Measurements from ENCODE around the gene MAJIN. TPM values are rescaled to one million over a fixed set of nuclear protein-coding genes. Genes with fewer than 3 reads are reported as not detected.

Gene MAJIN
- total and polyA plus RNA-seq, 10 of the 15 experiments (the other 5 are each of a cell fraction or from before 2014, with no cell fraction given), result 0.10 TPM; not detected in 9

DNA sequence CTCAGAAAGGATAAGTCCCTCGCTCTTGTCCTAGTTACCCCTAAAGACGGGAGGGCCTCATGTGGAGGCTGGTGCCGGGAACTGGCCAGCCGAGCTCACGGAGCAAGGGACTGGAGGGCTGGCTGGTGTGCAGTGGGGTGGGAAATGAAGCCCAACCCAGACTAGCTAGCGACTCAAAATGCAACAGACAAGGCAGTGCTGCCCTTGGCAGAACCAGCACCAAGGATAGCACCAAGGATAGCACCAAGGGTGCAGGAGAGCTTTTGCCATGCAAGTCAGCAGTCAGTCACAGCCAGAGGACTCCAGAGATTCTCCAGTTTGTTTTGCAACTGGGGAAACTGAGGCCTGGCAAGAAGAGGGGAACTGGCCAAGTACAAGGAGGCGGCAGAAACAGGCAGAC, 31.4 kb upstream of the MAJIN start:
- CTCF ChIA-PET, result interaction anchor here (0.6 to 5.0 kb wide), 3 partner anchors 10 to 172 kb away, joined by 3 to 25 read pairs (median 4); partner anchors contain the start of gene ARL2
- peak; percentile 27; the same call in 1 of the 3 replicates for ATAC-seq
- no peaks in the 10 kb centered on the region for H3K27me3 ChIP-seq (replicated peaks in 1 of 2; ENCODE audit: control insufficient read depth in 2 of 2, insufficient read depth in 2 of 2, low read length in 1 of 2)
- 65% methylated on average over 7 of the region's 7 CpGs for WGBS (ENCODE audit: insufficient coverage, insufficient replicate concordance, low lambda C conversion rate, missing lambda C conversion rate)
- H3K36me3 ChIP-seq (ENCODE audit: control insufficient read depth in 2 of 2, insufficient read depth in 2 of 2, low read length in 1 of 2), result no peaks in the 10 kb centered on the region
- H3K4me1 ChIP-seq (ENCODE audit: control insufficient read depth, insufficient read depth, low read length), result no peaks in the 10 kb centered on the region
- BruUV-seq (replicated peaks), result no TSS peak
- no peak overlapping the region for H3K9ac ChIP-seq (ENCODE audit: control insufficient read depth, insufficient read depth, low read length)
- H3K4me2 ChIP-seq (ENCODE audit: control insufficient read depth, insufficient read depth), result no peak overlapping the region
- H2AFZ ChIP-seq (ENCODE audit: control insufficient read depth, low read depth, low read length), result no peak overlapping the region
- POLR2A ChIA-PET, result no interaction called here
- H4K20me1 ChIP-seq (ENCODE audit: control insufficient read depth, insufficient read depth), result no peaks in the 10 kb centered on the region
- in situ Hi-C loops (cut with MboI) (no loop called here), intact Hi-C loops (cut with micrococcal nuclease; ENCODE audit: unreplicated experiment) (no loop called here)
- TF ChIP-seq, protein P1, sequence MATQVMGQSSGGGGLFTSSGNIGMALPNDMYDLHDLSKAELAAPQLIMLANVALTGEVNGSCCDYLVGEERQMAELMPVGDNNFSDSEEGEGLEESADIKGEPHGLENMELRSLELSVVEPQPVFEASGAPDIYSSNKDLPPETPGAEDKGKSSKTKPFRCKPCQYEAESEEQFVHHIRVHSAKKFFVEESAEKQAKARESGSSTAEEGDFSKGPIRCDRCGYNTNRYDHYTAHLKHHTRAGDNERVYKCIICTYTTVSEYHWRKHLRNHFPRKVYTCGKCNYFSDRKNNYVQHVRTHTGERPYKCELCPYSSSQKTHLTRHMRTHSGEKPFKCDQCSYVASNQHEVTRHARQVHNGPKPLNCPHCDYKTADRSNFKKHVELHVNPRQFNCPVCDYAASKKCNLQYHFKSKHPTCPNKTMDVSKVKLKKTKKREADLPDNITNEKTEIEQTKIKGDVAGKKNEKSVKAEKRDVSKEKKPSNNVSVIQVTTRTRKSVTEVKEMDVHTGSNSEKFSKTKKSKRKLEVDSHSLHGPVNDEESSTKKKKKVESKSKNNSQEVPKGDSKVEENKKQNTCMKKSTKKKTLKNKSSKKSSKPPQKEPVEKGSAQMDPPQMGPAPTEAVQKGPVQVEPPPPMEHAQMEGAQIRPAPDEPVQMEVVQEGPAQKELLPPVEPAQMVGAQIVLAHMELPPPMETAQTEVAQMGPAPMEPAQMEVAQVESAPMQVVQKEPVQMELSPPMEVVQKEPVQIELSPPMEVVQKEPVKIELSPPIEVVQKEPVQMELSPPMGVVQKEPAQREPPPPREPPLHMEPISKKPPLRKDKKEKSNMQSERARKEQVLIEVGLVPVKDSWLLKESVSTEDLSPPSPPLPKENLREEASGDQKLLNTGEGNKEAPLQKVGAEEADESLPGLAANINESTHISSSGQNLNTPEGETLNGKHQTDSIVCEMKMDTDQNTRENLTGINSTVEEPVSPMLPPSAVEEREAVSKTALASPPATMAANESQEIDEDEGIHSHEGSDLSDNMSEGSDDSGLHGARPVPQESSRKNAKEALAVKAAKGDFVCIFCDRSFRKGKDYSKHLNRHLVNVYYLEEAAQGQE (IDR thresholded peaks at IDR 0.05; ENCODE audit: low read depth, low read length), result peak; percentile 81
- no peak for TF ChIP-seq TARDBP (IDR thresholded peaks at IDR 0.05; ENCODE audit: borderline replicate concordance)
- RAD21 ChIA-PET (ENCODE audit: unreplicated experiment), result interaction anchor here (1.0 to 2.3 kb wide), 2 partner anchors 10 to 155 kb away, joined by 3 to 6 read pairs; no protein-coding TSS in a partner anchor
- SMC1A ChIA-PET (ENCODE audit: uncharacterized antibody, unreplicated experiment), result interaction anchor here (1.3 to 1.9 kb wide), 2 partner anchors 10 to 312 kb away, joined by 4 to 6 read pairs; no protein-coding TSS in a partner anchor
- H3K4me3 ChIP-seq, result no peak overlapping the region
- H3K27ac ChIP-seq (ENCODE audit: control insufficient read depth, insufficient read depth), result no peak overlapping the region
- no peaks in the 10 kb centered on the region for H3K9me3 ChIP-seq (replicated peaks; ENCODE audit: control insufficient read depth, insufficient read depth, low read length)
- no peak for DNase-seq (ENCODE audit: low read depth, low spot score)
- H3K79me2 ChIP-seq (ENCODE audit: control insufficient read depth, insufficient read depth, low read length), result no peaks in the 10 kb centered on the region
- no peak for FAIRE-seq

DNA sequence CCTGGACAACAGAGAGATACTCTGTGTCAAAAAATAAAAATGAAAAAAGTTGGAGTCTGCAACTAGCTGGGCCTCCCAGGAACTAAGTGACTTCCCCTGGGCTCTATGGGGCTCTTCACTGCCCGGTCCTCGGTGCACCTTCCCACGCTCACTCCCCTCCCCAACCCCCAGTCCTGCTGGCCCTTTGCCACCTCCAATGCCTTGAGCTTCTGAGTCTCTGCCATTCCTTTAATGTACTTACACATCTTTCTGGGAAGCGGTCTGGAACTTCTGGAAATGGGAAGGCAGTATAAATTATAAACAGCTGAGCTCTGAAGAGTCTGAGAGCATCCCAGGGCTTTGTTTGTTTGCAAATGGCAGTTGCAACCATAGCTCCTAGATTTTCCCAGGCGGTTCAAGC, 30.8 kb upstream of the MAJIN start:
- Histone ChIP-seq H3K36me3 (ENCODE audit: control insufficient read depth in 2 of 2, insufficient read depth in 2 of 2, low read length in 1 of 2) (no peaks in the 10 kb centered on the region), H4K20me1 (ENCODE audit: control insufficient read depth, insufficient read depth) (no peaks in the 10 kb centered on the region), H3K79me2 (ENCODE audit: control insufficient read depth, insufficient read depth, low read length) (no peaks in the 10 kb centered on the region), H3K4me2 (ENCODE audit: control insufficient read depth, insufficient read depth) (no peak overlapping the region), H3K27ac (ENCODE audit: control insufficient read depth, insufficient read depth) (no peak overlapping the region), H3K27me3 (replicated peaks in 1 of 2; ENCODE audit: control insufficient read depth in 2 of 2, insufficient read depth in 2 of 2, low read length in 1 of 2) (no peaks in the 10 kb centered on the region), H3K4me1 (ENCODE audit: control insufficient read depth, insufficient read depth, low read length) (no peaks in the 10 kb centered on the region), H3K4me3 (no peak overlapping the region), H3K9me3 (replicated peaks; ENCODE audit: control insufficient read depth, insufficient read depth, low read length) (no peaks in the 10 kb centered on the region), H2AFZ (ENCODE audit: control insufficient read depth, low read depth, low read length) (no peak overlapping the region), H3K9ac (ENCODE audit: control insufficient read depth, insufficient read depth, low read length) (no peak overlapping the region)
- DNase-seq (ENCODE audit: low read depth, low spot score), result no peak
- ChIA-PET POLR2A (interaction anchor here (0.6 kb wide), 1 partner anchor 11 kb away, joined by 3 read pairs; no protein-coding TSS in a partner anchor), RAD21 (ENCODE audit: unreplicated experiment) (interaction anchor here (0.6 to 2.3 kb wide), 3 partner anchors 10 to 563 kb away, joined by 3 to 6 read pairs (median 5); no protein-coding TSS in a partner anchor), SMC1A (ENCODE audit: uncharacterized antibody, unreplicated experiment) (interaction anchor here (1.3 to 1.9 kb wide), 2 partner anchors 10 to 313 kb away, joined by 4 to 6 read pairs; no protein-coding TSS in a partner anchor), CTCF (interaction anchor here (1.2 to 5.0 kb wide), 2 partner anchors 10 to 155 kb away, joined by 4 to 25 read pairs; partner anchors contain the start of gene ARL2)
- BruUV-seq (replicated peaks), result no TSS peak
- in situ Hi-C loops (cut with MboI) (no loop called here), intact Hi-C loops (cut with micrococcal nuclease; ENCODE audit: unreplicated experiment) (no loop called here)
- no peak for ATAC-seq
- FAIRE-seq, result no peak
- 64% methylated on average over 5 of the region's 5 CpGs for WGBS (ENCODE audit: insufficient coverage, insufficient replicate concordance, low lambda C conversion rate, missing lambda C conversion rate)
- TF ChIP-seq CHD1 (IDR thresholded peaks at IDR 0.05; ENCODE audit: low read depth, low read length), result no peak
- TF ChIP-seq, protein P2, sequence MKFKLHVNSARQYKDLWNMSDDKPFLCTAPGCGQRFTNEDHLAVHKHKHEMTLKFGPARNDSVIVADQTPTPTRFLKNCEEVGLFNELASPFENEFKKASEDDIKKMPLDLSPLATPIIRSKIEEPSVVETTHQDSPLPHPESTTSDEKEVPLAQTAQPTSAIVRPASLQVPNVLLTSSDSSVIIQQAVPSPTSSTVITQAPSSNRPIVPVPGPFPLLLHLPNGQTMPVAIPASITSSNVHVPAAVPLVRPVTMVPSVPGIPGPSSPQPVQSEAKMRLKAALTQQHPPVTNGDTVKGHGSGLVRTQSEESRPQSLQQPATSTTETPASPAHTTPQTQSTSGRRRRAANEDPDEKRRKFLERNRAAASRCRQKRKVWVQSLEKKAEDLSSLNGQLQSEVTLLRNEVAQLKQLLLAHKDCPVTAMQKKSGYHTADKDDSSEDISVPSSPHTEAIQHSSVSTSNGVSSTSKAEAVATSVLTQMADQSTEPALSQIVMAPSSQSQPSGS (IDR thresholded peaks at IDR 0.05; ENCODE audit: low read length), result no peak
- no peak for TF ChIP-seq DPF2 (IDR thresholded peaks at IDR 0.05)
- no peak for TF ChIP-seq ZNF207 (IDR thresholded peaks at IDR 0.05; ENCODE audit: borderline replicate concordance)
- TF ChIP-seq RB1 (IDR thresholded peaks at IDR 0.05; ENCODE audit: borderline replicate concordance), result no peak
- TF ChIP-seq TARDBP (IDR thresholded peaks at IDR 0.05; ENCODE audit: borderline replicate concordance), result no peak
- TF ChIP-seq, protein P3, sequence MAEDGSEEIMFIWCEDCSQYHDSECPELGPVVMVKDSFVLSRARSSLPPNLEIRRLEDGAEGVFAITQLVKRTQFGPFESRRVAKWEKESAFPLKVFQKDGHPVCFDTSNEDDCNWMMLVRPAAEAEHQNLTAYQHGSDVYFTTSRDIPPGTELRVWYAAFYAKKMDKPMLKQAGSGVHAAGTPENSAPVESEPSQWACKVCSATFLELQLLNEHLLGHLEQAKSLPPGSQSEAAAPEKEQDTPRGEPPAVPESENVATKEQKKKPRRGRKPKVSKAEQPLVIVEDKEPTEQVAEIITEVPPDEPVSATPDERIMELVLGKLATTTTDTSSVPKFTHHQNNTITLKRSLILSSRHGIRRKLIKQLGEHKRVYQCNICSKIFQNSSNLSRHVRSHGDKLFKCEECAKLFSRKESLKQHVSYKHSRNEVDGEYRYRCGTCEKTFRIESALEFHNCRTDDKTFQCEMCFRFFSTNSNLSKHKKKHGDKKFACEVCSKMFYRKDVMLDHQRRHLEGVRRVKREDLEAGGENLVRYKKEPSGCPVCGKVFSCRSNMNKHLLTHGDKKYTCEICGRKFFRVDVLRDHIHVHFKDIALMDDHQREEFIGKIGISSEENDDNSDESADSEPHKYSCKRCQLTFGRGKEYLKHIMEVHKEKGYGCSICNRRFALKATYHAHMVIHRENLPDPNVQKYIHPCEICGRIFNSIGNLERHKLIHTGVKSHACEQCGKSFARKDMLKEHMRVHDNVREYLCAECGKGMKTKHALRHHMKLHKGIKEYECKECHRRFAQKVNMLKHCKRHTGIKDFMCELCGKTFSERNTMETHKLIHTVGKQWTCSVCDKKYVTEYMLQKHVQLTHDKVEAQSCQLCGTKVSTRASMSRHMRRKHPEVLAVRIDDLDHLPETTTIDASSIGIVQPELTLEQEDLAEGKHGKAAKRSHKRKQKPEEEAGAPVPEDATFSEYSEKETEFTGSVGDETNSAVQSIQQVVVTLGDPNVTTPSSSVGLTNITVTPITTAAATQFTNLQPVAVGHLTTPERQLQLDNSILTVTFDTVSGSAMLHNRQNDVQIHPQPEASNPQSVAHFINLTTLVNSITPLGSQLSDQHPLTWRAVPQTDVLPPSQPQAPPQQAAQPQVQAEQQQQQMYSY (CRISPR knock-in tag; IDR thresholded peaks at IDR 0.05), result no peak
